Stimulated activated CD4-positive, alpha-beta T cell treated with anti-CD3 and anti-CD28 coated beads, Interleukin-15, amount 100 ng/mL, for 1 hour (primary cell): ENCODE results near the gene MAP4.

Experiments
- DNase-seq, 2 donors: peaks; one replicate each; pipeline ENCODE4 v3.0.0-alpha.2; 2020; ENCODE audit warnings: low read depth in 1 of 2, low spot score in 1 of 2

The MAP4 gene

DNA sequence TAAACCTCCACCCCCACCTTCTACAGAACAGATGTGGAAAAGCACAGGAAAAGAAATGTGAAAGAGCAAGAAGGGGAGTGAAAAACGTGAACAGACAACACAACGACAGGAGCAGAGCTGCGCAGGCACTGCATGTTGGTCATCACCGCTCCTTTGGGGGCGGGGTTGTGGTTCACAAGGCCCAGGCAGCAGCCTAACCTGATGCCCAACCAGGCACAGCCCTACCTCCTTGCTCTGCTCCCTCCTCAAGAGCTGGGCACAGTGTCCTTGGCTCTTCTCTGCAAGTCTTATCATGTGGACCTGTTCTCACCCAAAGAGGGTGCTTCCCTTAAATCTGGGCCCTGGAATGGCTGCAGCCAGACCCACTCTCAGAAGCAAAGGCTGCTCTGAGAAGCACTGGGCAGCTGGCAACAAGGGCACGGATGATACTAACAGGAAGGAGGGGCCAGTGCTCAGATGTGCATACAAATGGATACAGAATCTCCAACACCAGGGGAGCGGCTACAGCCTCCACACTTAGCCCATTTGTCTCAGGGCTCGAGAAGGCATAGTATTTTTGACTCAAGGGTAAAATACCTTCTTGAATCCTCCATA is 148.7 kb downstream of the MAP4 start:
- DNase-seq: no peak

DNA sequence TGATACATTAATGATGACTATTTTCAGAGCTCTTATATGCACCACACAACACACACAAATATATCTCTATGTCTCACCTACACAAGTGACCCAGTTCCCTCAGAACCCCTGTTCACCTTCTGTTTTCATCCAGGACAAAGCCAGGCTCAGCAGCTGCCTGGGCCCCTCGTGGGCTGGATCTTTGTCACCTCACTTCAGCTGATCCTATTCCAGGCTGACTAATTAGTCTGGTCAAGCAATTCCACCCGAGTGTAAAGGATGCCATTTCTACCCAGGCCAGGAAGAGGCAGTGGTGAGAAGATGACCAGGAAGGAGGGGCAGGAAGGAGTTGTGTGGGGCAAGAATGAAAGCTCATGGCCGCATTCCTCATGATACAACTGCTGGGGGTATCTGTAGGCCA is 151.0 kb downstream of the MAP4 start:
- DNase-seq: no peak

DNA sequence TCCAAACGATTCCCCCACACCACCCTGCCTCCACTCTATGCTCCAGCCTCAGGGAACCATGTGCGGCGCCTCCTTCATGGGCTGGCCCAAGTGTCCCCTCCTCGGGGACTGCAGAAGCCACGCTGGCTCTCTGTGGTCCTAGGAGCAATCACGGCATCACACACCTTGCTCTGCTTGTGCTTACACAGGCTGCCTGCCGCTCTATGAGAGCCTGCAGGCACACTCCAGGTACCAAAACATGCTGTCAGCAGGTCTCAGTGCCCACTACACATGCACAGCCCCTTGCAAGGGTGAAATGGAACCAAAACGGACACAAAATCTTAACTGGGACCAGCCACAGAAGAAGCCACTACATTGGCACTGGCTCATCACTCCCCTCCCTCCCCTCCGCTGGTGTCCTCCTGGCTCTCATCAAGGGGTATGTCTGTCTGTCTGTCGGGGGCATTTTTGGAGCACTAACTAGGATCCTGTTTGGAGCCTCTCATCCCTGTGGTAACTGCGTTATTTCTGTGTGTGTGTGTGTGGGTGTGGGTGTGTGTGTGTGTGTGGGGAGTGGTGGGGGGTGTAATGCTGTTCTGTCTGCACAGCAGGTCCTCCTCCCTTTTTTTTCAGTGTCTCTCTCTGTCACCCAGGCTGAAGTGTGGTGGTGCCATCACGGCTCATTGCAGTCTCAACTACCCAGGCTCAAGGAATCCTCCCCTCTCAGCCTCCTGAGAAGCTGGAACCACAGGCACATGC is 152.7 kb downstream of the MAP4 start:
- DNase-seq: no peak

DNA sequence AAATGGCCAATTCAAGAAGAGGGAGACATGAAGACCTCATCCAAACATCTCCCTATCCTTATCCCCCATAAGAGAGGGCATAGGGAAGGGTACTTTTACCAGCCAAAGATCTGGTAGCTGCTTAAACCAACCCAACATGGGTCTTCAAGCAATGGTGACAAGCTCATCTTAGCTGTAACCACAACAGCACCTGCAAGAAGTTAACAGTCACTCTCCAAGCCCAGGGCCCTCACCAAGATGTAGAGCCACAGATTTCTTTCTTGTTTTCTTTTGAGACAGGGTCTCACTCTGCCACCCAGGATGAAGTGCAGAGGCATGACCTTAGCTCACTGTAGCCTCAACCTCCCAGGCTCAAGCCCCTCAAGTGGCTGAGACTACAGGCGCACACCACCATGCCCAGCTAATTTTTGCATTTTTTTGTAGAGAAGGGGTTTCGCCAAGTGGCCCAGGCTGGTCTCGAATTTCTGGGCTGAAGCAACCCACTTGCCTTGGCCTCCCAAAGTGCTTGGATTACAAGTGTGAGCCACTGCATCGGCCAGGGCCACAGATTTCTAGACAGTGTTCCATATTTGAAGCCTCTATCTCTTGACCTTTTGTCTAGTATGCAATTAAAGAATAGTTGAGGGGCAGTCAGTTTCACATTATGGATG is 156.1 kb downstream of the MAP4 start:
- DNase-seq: no peak

- no peak for DNase-seq
Observed at GRCh38 chr3:47857151-47857550, 159.1 kb downstream of the MAP4 start.

DNA sequence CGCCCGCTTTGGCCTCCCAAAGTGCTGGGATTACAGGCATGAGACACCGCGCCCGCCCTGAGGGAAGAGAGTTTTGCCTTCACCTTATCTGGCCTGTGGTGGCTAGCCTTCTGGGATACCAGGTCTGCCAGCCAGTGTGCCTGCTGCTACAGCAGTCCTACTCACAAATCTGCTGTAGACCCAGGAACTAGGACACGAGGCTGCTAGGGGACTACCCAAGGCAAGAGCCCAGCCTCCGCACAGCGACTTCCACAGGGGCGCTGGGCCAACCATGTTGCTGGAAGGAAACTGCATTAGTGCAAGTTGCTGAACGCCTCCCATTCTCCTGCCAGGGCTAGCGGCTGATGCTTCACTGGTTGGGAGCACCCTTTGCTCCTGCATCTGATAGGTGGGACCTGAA is 159.5 kb downstream of the MAP4 start:
- DNase-seq: no peak

GRCh38 chr3:47855461-47856383 is 160.5 kb downstream of the MAP4 start:
- no peak for DNase-seq

- no peak for DNase-seq
Observed at GRCh38 chr3:47854720-47855455, 161.3 kb downstream of the MAP4 start.

GRCh38 chr3:47854267-47854666 is 161.9 kb downstream of the MAP4 start:
- no peak for DNase-seq

DNA sequence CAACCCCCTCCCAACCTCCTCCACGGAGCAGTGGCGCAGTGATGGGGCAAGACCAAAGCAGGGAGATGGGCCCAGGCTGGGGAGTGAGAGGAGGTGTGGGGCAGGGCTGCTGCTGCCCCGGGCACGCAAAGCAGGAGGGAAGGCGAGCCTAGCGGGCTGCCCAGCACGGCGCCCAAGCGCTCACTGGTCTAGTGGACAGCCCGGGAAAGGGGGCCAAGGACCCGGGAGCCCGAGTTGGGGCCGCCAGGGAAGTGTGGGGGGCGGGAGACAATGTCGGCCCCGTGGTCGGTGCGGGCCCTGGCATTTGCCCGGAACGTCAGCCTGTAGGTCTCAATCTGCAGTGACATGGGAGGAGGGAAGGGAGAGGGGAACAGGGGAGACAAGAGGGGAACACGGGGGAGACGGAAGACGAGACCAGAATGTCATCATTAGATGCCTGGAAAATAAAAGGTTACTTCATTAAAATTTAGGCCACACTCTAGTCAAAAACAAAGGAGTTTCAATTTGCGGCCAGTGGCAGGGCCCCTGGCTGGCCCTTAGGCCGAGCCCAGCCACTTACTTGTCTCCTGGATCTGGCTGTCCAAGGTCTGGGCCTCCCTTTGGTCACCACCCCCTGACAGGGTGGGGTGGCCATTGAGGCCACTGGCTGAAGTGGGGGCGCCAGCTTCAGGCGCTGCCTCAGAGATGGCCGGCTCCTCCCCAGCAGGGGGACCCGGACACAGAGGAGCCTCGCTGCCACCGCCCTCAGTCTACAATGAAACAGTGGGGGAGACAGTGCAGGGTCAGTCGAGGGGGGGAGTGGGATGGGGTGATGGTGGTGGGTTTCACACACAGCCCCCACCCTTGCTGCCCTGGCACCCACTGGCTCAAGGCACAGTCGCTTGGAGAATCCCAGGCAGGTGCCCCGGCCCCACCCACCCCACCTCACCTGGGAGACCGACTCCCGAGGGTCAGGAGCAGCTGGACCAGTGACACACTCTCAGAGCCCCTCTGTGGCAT is 163.3 kb downstream of the MAP4 start:
- no peak for DNase-seq

DNA sequence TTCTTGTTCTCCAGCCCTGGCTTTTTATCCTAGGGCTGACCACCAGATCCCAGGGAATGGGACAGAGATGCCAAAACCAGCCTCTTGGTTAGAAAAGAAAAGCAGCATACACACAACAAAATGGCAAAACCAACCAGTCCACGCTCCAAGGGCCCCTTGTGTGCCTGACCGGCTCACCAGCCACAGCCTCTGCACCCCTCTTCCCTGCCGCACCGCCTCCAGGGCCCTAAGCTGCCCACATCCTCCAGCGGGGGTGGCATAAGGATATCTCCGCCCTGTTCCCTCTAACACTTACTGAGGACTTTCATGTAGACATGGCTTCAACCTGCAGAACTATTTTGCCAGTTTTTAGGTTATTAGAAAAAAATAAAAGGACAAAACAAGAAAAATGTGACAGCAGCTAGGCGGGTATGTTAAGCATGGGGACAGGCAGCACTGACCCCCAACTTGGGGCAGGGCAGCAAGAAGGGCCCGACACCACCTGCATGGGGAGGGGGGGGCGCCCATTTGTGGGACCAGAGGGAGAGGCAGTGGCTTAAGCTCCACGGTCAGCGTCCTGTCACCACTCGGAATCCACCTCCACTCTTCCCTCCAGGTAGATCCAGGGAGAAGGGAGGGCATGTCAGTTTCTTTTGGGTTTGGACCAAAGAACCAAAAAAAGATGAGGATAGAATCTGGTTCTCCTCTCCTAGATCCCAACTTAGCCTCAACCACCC is 164.2 kb downstream of the MAP4 start:
- DNase-seq: no peak

GRCh38 chr3:47850564-47851410 is 165.4 kb downstream of the MAP4 start:
- no peak for DNase-seq

DNA sequence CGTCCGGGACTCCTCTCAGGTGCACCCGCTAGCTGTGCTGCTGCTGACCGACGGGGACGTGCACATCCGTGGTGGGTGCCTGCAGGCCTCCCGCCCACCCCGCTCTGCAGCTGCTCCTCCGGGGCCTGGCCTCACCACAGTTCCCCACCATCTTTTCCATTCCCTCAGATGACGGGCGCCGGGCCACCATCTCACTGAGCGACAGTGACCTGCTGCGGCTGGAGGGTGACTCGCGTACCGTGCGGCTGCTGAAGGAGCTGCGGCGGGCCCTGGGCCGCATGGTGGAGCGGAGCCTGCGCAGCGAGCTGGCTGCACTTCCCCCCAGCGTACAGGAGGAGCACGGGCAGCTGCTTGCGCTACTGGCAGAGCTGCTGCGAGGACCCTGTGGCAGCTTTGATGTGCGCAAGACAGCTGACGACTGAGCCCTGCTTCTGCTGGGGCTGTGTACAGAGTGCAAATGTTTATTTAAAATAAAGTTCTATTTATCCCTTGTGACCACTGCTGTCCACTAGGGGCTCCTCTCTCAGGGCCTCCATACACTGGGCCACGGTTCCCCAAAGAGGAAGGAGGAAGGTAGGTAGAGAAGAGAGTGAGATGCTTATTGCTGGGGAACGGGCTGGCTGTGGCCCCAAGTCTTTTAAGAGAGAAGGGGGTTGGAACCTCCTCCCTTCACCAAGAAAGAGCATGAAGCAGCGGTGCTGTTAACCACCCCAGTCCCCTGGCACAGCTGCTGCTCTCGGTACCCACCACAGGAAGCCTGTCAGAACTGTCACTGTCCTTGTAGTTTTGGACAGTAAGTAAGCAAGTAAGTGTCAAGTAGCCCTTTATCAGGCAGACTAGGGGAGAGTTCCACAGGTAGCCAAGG is 166.3 kb downstream of the MAP4 start:
- DNase-seq: no peak

DNA sequence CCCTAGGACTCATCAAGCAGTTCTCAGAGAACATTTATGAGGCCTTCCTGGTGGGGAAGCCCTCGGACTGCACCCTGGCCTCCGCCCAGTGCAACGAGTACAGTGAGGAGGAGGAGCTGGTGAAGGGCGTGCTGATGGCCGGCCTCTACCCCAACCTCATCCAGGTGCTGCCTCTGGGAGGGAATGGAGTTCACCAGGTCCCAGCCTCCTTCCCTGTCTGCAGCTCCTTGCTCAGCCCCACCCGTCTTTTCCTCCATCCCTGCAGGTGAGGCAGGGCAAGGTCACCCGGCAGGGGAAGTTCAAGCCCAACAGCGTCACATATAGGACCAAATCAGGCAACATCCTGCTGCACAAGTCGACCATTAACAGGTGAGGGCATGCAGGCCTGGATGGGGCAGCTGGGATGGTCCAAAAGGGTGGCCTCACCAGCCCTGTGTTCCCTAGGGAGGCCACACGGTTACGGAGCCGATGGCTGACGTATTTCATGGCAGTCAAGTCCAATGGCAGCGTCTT is 167.0 kb downstream of the MAP4 start:
- DNase-seq: no peak

DNA sequence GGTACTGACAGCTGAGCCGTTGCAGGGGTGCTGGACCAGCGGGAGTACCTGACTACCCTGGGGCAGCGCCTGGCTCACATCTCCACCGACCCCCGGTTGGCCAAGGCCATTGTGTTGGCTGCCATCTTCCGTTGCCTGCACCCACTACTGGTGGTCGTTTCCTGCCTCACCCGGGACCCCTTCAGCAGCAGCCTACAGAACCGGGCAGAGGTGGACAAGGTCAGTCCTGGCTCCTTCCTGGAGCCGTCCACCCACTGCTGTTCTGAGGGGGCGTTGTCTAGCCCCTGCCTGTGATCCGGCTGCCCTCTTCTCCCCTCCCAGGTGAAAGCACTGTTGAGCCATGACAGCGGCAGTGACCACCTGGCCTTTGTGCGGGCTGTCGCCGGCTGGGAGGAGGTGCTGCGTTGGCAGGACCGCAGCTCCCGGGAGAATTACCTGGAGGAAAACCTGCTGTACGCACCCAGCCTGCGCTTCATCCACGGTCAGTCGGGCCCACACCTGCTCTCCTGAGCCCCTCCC is 167.6 kb downstream of the MAP4 start:
- no peak for DNase-seq

- DNase-seq: no peak
Observed at GRCh38 chr3:47847801-47848518, 168.3 kb downstream of the MAP4 start.
